GM23248 (cell line): ENCODE results near the gene TM4SF1. TPM values are rescaled to one million over a fixed set of nuclear protein-coding genes. Genes with fewer than 3 reads are reported as not detected.

Source experiments
- DNase-seq: peaks from one replicate; pipeline ENCODE4 v3.0.0-alpha.2; 2015
- H2AFZ ChIP-seq: fragments of 200-600 bp; sonication (generic); 2 replicates; pipeline ENCODE4 v1.6.1; 2016; ENCODE audit warnings: antibody characterized with exemption
- H3F3A ChIP-seq: fragments of 200-600 bp; sonication (generic); 2 replicates; pipeline ENCODE4 v1.6.1; 2016; ENCODE audit warnings: mild to moderate bottlenecking, antibody characterized with exemption, mixed run types; ENCODE audit not compliant: insufficient read depth
- H3K27ac ChIP-seq: fragments of 200-600 bp; sonication (generic); 2 replicates; pipeline ENCODE4 v1.5.1; 2016; ENCODE audit warnings: mild to moderate bottlenecking
- H3K27me3 ChIP-seq: fragments of 200-600 bp; sonication (generic); replicated peaks from 2 replicates; pipeline ENCODE4 v1.6.1; 2016; ENCODE audit warnings: mild to moderate bottlenecking; ENCODE audit not compliant: insufficient read depth
- H3K36me3 ChIP-seq: fragments of 200-600 bp; sonication (generic); 2 replicates; pipeline ENCODE4 v1.6.1; 2016; ENCODE audit warnings: low read depth, mild to moderate bottlenecking
- H3K4me1 ChIP-seq: fragments of 200-600 bp; sonication (generic); 2 replicates; pipeline ENCODE4 v1.6.1; 2016; ENCODE audit warnings: mild to moderate bottlenecking; ENCODE audit not compliant: insufficient read depth
- H3K4me2 ChIP-seq: fragments of 200-600 bp; sonication (generic); one replicate; pipeline ENCODE4 v1.6.1; 2016; ENCODE audit warnings: mild to moderate bottlenecking; ENCODE audit not compliant: unreplicated experiment
- H3K4me3 ChIP-seq: fragments of 200-600 bp; sonication (generic); 2 replicates; pipeline ENCODE4 v1.5.1; 2016; ENCODE audit warnings: mild to moderate bottlenecking
- H3K79me2 ChIP-seq: fragments of 200-600 bp; sonication (generic); 2 replicates; pipeline ENCODE4 v1.6.1; 2016; ENCODE audit warnings: mild to moderate bottlenecking; ENCODE audit not compliant: insufficient read depth
- H3K9ac ChIP-seq: fragments of 200-600 bp; sonication (generic); 2 replicates; pipeline ENCODE4 v1.6.1; 2016; ENCODE audit warnings: mild to moderate bottlenecking
- H3K9me2 ChIP-seq: fragments of 200-600 bp; sonication (generic); 2 replicates; pipeline ENCODE4 v1.6.1; 2016; ENCODE audit warnings: mixed run types, mild to moderate bottlenecking, moderate library complexity; ENCODE audit not compliant: insufficient read depth
- H3K9me3 ChIP-seq: fragments of 200-600 bp; sonication (generic); one replicate; pipeline ENCODE4 v1.6.1; 2017; ENCODE audit warnings: low read depth
- H4K20me1 ChIP-seq: fragments of 200-600 bp; sonication (generic); 2 replicates; pipeline ENCODE4 v1.6.0; 2016; ENCODE audit not compliant: insufficient read depth
- EZH2 ChIP-seq: fragments of 200-600 bp; sonication (generic); IDR thresholded peaks from 2 replicates; pipeline ENCODE4 v1.6.1; 2018; ENCODE audit warnings: antibody characterized with exemption, mild to moderate bottlenecking; ENCODE audit not compliant: insufficient read depth, poor library complexity, severe bottlenecking
- EZH2phosphoT487 ChIP-seq: fragments of 200-600 bp; sonication (generic); IDR thresholded peaks from 2 replicates; pipeline ENCODE4 v1.6.1; 2018; ENCODE audit warnings: antibody characterized with exemption, moderate library complexity, mild to moderate bottlenecking, low read depth; ENCODE audit not compliant: insufficient read depth
- WGBS, 2 experiments: methylation state at CpG; one replicate each; pipeline ENCODE4 v1.1.6; 2015 to 2017; ENCODE audit warnings: low lambda C conversion rate in 2 of 2, low coverage in 1 of 2; ENCODE audit errors: missing lambda C conversion rate in 2 of 2; 5-methylcytosine and 5-hydroxymethylcytosine counted together
- in situ Hi-C: fragments of 300-500 bp; cut with MboI; formaldehyde crosslinking; loops from 2 replicates; pipeline ENCODE4 v1.15.0; 2020
- polyA plus RNA-seq: library from polyadenylated mRNA; unstranded; fragments of >200 nt; fragmentation: Nextera tagmentation; extraction: Ambion mirVana; gene quantifications from 2 replicates; pipeline ENCODE4 v1.2.1, GENCODE V29; 2016
- total RNA-seq: library from RNA; depleted of rRNA; stranded (reverse); fragments of >200 nt; shearing (Covaris generic); gene quantifications from 2 replicates; pipeline ENCODE4 v1.2.3, GENCODE V29; 2014; rRNA removed

The TM4SF1 gene, protein sequence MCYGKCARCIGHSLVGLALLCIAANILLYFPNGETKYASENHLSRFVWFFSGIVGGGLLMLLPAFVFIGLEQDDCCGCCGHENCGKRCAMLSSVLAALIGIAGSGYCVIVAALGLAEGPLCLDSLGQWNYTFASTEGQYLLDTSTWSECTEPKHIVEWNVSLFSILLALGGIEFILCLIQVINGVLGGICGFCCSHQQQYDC
- total RNA-seq (7.2 and 10.5 TPM in 2 replicates), polyA plus RNA-seq (10.7 and 12.4 TPM in 2 replicates)

DNA sequence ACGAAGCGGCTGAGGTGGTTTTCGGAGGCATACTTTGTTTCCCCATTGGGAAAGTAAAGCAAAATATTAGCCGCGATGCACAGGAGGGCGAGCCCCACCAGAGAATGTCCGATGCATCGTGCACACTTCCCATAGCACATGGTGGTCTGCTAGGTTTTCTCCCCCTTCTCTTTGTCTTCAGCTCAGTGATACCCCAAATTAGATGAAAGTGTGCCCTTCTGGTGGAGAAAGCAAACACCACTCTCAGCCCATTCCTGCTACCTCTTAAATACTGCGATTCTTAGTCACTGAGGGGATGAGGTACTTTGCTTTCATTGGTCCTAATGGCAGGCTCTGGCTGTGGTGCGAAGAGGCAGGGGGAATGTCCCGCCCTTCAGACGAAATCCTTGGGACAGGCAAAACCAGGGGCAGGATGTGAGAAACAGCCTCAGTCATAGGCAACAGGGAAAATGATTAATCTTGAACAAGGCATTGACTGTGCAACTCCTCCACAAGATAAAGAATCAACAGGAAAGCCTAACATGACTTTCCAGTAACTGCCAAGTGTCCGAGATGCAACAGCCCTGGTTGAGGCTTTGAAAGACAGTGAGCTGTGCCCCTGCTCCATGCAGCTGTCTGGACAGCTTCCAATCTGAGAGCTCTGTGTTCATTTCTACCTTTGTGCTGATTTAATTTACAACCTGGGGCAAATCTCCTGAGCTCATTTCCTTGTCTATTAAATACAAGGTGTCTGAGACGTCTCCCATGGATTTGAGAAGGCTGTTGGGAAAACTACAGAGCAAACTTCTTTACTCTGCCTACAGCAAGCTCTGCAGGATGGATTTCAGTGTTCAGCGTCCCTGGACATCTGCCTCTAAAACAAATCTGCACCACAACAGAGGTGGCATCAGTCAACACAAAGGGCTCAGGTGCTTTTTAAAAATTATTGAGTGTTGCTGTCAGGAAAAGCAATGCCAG is at the start of gene TM4SF1:
Gene TM4SF1 (minus strand): TSS at position 242 of the 957 bp plus-strand sequence. CDS start 102 bp downstream, at position 140.
- Histone ChIP-seq H3K27me3 (no peaks in the 10 kb centered on the region), H3K4me2 (peak within 1 kb of the TSS; percentile 63), H2AFZ (peak within 1 kb of the TSS; percentile 21), H3F3A (peaks cover 56% of the 10 kb centered on the region), H3K9me2 (no peaks in the 10 kb centered on the region), H4K20me1 (no peaks in the 10 kb centered on the region), H3K79me2 (no peaks in the 10 kb centered on the region), H3K27ac (peak within 1 kb of the TSS; percentile 44), H3K4me3 (peak within 1 kb of the TSS; percentile 41), H3K36me3 (no peaks in the 10 kb centered on the region), H3K4me1 (peaks cover 61% of the 10 kb centered on the region), H3K9me3 (no peaks in the 10 kb centered on the region), H3K9ac (peak within 1 kb of the TSS; percentile 61)
- in situ Hi-C loops, result no loop called here
- TF ChIP-seq EZH2phosphoT487 (no peak), EZH2 (no peak)
- 71 to 73% methylated on average over 15 of the region's 15 CpGs for WGBS, 2 experiments
- DNase-seq, result peak; percentile 78

DNA sequence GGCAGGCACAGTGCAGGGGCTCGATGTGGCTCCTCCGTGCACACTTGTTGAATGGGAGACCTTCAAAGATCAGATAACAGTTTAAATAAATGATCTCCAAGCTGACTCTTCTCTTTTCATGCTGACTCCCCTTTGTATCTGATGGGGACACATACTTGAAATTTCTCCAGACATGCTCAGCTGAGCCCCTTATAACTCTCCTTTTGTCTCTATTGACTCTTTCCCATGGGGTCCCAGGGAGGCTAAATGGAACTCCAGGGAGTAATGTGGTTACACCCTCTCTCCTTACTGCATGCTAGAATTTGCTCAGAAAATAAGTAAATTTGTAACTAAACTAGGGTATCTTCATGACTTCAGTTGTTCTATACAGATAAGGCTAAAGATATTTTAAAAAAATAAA is 48.9 kb upstream of the TM4SF1 start:
- Histone ChIP-seq H3F3A (no peaks in the 10 kb centered on the region), H3K9me2 (no peaks in the 10 kb centered on the region), H3K9ac (no peak overlapping the region), H3K27me3 (no peaks in the 10 kb centered on the region), H3K27ac (no peak overlapping the region), H2AFZ (no peak overlapping the region), H3K9me3 (no peaks in the 10 kb centered on the region), H3K4me1 (no peaks in the 10 kb centered on the region), H3K4me3 (no peak overlapping the region), H4K20me1 (no peaks in the 10 kb centered on the region), H3K79me2 (no peaks in the 10 kb centered on the region), H3K4me2 (no peak overlapping the region), H3K36me3 (no peaks in the 10 kb centered on the region)
- DNase-seq, result no peak
- 83% methylated on average over 2 of the region's 2 CpGs for WGBS, 2 experiments
- in situ Hi-C loops, result no loop called here
- TF ChIP-seq EZH2phosphoT487, result no peak
- TF ChIP-seq EZH2, result no peak

DNA sequence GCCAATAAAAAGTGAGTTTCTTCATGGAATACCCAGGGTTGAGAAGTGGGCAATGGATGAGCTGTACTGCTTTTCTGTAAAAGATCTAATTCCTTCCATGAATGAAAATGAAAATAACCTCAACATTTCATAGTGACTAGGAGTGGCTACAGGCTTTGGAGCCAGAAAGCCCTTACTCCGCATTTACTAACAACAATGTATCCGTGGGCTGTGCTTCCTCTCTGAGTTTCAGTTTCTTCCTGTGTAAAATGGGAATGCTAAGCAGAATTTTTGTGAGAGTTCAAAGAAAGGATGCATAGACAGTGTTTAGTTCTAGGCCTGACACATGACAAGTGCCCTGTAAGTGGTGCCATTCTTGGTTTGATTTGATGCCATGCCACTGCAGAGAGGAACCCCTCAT is 47.5 kb upstream of the TM4SF1 start:
- DNase-seq, result no peak
- TF ChIP-seq EZH2 (no peak), EZH2phosphoT487 (no peak)
- Histone ChIP-seq H3K4me2 (no peak overlapping the region), H2AFZ (no peak overlapping the region), H3K9me2 (no peaks in the 10 kb centered on the region), H3K9ac (no peak overlapping the region), H3K4me1 (no peaks in the 10 kb centered on the region), H3K9me3 (no peaks in the 10 kb centered on the region), H3K36me3 (no peaks in the 10 kb centered on the region), H4K20me1 (no peaks in the 10 kb centered on the region), H3K4me3 (no peak overlapping the region), H3K27me3 (no peaks in the 10 kb centered on the region), H3K79me2 (no peaks in the 10 kb centered on the region), H3K27ac (no peak overlapping the region), H3F3A (no peaks in the 10 kb centered on the region)
- 96 to 100% methylated on average over 2 of the region's 2 CpGs for WGBS, 2 experiments
- in situ Hi-C loops, result no loop called here

- Histone ChIP-seq H2AFZ (no peak overlapping the region), H3K79me2 (no peaks in the 10 kb centered on the region), H3K27me3 (no peaks in the 10 kb centered on the region), H3K4me1 (peaks cover 6% of the 10 kb centered on the region; the same call in 1 of the 2 replicates), H4K20me1 (no peaks in the 10 kb centered on the region), H3F3A (no peaks in the 10 kb centered on the region), H3K9me2 (no peaks in the 10 kb centered on the region), H3K36me3 (no peaks in the 10 kb centered on the region), H3K27ac (no peak overlapping the region), H3K9ac (no peak overlapping the region), H3K4me3 (no peak overlapping the region), H3K4me2 (no peak overlapping the region), H3K9me3 (no peaks in the 10 kb centered on the region)
- in situ Hi-C loops, result no loop called here
- TF ChIP-seq EZH2phosphoT487 (no peak), EZH2 (no peak)
- peak; percentile 8 for DNase-seq
- WGBS, 2 experiments, result 79 to 81% methylated on average over 2 of the region's 2 CpGs
These were observed 44.3 kb upstream of the TM4SF1 start for GRCh38 chr3:149421764-149422163.
